ENCODE results near the gene SYT6.

The SYT6 gene

GRCh38 chr1:114054148-114054547 lies 99.5 kb downstream of the SYT6 start:
- no peaks in the 10 kb centered on the region for H3K4me1 ChIP-seq (ENCODE audit: control insufficient read depth, low read depth, low read length)
- H3K4me3 ChIP-seq (ENCODE audit: low read length), result no peak overlapping the region
- H3K9me3 ChIP-seq (ENCODE audit: control insufficient read depth, low read depth, low read length), result no peaks in the 10 kb centered on the region
- H3K36me3 ChIP-seq (ENCODE audit: control insufficient read depth, low read depth, low read length), result no peaks in the 10 kb centered on the region
- H3K9ac ChIP-seq (ENCODE audit: low read length), result no peak overlapping the region
- H3K27ac ChIP-seq (ENCODE audit: low read length), result no peak overlapping the region
- no peaks in the 10 kb centered on the region for H3K27me3 ChIP-seq (ENCODE audit: control insufficient read depth, insufficient read depth, low read length)

GRCh38 chr1:114048232-114048631 lies 105.4 kb downstream of the SYT6 start:
- H3K27me3 ChIP-seq (ENCODE audit: control insufficient read depth, insufficient read depth, low read length), result no peaks in the 10 kb centered on the region
- no peaks in the 10 kb centered on the region for H3K36me3 ChIP-seq (ENCODE audit: control insufficient read depth, low read depth, low read length)
- no peak overlapping the region for H3K4me3 ChIP-seq (ENCODE audit: low read length)
- no peak overlapping the region for H3K9ac ChIP-seq (ENCODE audit: low read length)
- H3K9me3 ChIP-seq (ENCODE audit: control insufficient read depth, low read depth, low read length), result no peaks in the 10 kb centered on the region
- no peaks in the 10 kb centered on the region for H3K4me1 ChIP-seq (ENCODE audit: control insufficient read depth, low read depth, low read length)
- H3K27ac ChIP-seq (ENCODE audit: low read length), result no peak overlapping the region

GRCh38 chr1:114043548-114043947 lies 110.1 kb downstream of the SYT6 start:
- Histone ChIP-seq H3K4me1 (ENCODE audit: control insufficient read depth, low read depth, low read length) (peaks cover 8% of the 10 kb centered on the region), H3K36me3 (ENCODE audit: control insufficient read depth, low read depth, low read length) (no peaks in the 10 kb centered on the region), H3K9ac (ENCODE audit: low read length) (no peak overlapping the region), H3K9me3 (ENCODE audit: control insufficient read depth, low read depth, low read length) (no peaks in the 10 kb centered on the region), H3K27ac (ENCODE audit: low read length) (no peak overlapping the region), H3K4me3 (ENCODE audit: low read length) (no peak overlapping the region), H3K27me3 (ENCODE audit: control insufficient read depth, insufficient read depth, low read length) (no peaks in the 10 kb centered on the region)

GRCh38 chr1:114043054-114043453 lies 110.6 kb downstream of the SYT6 start:
- H3K27me3 ChIP-seq (ENCODE audit: control insufficient read depth, insufficient read depth, low read length), result no peaks in the 10 kb centered on the region
- no peak overlapping the region for H3K27ac ChIP-seq (ENCODE audit: low read length)
- no peaks in the 10 kb centered on the region for H3K9me3 ChIP-seq (ENCODE audit: control insufficient read depth, low read depth, low read length)
- no peaks in the 10 kb centered on the region for H3K36me3 ChIP-seq (ENCODE audit: control insufficient read depth, low read depth, low read length)
- no peak overlapping the region for H3K4me3 ChIP-seq (ENCODE audit: low read length)
- peaks cover 13% of the 10 kb centered on the region for H3K4me1 ChIP-seq (ENCODE audit: control insufficient read depth, low read depth, low read length)
- no peak overlapping the region for H3K9ac ChIP-seq (ENCODE audit: low read length)

- no peaks in the 10 kb centered on the region for H3K36me3 ChIP-seq (ENCODE audit: control insufficient read depth, low read depth, low read length)
- no peaks in the 10 kb centered on the region for H3K9me3 ChIP-seq (ENCODE audit: control insufficient read depth, low read depth, low read length)
- H3K27ac ChIP-seq (ENCODE audit: low read length), result no peak overlapping the region
- no peaks in the 10 kb centered on the region for H3K27me3 ChIP-seq (ENCODE audit: control insufficient read depth, insufficient read depth, low read length)
- no peak overlapping the region for H3K4me3 ChIP-seq (ENCODE audit: low read length)
- peaks cover 34% of the 10 kb centered on the region for H3K4me1 ChIP-seq (ENCODE audit: control insufficient read depth, low read depth, low read length)
- H3K9ac ChIP-seq (ENCODE audit: low read length), result no peak overlapping the region
These were observed 113.2 kb downstream of the SYT6 start for GRCh38 chr1:114040273-114041015.

Measured in iPS-18a (cell line).